ENCODE measurements around the gene GTPBP3.
"Not testable (repeated sequence)": the region's sequence is repeated elsewhere in the genome, so short reads cannot be mapped to it uniquely, and the experiment has no call there.

The GTPBP3 gene

DNA sequence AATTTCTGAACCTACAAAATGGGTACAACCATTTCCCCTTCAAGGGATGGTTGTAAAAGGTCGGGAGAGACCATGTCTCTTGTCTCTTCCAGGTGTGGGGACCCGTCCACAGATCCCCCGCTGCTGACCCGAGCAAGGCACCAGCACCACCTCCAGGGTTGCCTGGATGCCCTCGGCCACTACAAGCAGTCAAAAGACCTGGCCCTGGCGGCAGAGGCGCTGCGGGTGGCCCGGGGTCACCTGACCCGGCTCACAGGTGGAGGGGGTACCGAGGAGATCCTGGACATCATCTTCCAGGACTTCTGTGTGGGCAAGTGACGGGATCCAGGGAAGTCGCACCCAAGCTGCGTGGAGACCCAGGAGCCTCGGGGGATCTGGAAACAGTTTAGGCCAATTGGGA, 4.0 kb downstream of the GTPBP3 start:
- no peak for DNase-seq (ENCODE audit: low read depth in 2 of 2)

DNA sequence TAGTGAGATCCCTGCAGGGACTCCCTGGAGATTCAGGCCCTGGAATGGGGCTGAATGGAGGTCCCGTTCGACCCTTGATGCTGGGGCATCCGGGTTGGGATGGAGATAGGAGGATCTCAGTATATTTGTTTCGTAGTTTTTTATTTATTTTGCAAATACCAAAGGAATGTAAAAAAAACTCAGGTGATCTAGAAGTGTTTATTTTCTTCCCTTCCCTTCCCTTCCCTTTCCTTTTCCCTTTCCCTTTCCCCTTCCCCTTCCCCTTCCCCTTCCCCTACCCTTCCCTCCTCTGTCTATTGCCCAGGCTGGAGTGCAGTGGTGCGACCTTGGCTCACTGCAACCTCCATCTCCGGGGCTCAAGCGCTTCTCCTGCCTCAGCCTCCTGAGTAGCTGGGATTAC, 4.5 kb downstream of the GTPBP3 start:
- no peak for DNase-seq (ENCODE audit: low read depth in 2 of 2)

DNA sequence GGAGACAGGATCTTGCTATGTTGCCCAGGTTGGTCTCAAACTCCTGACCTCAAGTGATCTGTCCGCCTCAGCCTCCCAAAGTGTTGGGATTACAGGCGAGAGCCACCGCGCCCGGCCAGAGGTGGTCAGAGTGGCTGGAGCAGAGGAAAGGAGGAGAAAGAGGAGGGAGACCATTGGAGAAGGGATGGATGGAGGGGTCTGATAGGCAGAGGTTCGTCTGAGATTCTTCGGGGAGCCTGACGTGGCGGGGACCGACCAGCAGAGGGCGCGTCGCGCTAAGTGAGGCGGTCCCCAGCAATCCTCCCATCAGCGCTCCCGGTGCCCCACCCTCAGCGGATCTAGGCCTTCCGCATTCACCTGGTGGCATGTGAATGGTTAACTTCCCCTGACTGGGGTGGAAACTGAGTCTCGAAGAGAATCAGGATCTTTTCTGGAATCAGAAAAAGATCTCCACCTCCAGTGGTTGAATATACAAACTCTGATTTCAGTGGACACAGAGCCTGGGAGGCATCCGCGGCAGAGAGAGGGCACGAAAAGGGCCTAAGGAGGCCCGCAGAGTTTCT, 8.8 kb downstream of the GTPBP3 start:
- DNase-seq (ENCODE audit: low read depth in 2 of 2) = peak; percentile 41 to 75

DNA sequence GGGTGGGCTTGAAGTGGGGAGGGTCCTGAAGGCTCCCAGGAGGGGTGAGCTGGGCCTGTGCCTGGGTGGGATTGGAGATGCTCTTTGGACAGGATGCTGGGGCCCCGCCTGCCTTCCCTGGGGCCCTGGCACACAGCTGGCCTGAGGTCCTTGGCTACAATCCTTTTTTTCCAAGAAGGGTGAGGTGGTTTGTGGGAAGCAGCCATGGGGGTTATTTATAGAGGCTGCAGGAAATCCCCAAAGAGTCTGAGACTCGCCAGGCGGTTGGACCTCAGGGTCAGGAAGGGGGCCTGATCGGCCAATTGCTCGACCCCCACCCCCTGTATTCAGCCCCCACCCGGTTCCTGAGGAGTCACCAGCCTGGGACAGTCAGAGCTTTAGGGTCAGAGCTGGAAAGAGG, 10.0 kb downstream of the GTPBP3 start:
- no peak for DNase-seq (ENCODE audit: low read depth in 2 of 2)

DNA sequence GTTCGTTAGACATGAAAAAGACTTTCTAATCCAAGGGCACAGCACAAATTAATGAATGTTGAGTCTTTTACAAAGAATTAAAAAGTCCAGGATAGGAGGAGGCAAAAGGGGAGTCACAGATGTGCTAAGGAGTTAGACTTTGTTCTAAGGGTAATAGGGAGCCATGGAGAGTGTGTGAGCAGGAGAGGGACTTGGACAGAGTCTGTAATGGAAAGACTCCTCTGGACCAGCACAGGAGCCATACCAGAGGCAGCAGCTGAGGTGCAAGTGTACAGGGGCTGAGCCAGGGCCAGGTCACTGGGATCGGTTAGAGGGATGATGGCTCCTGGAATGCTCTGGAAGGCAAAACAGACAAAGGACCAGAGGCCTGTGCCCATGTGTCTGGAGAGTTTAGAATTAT, 10.5 kb downstream of the GTPBP3 start:
- DNase-seq (ENCODE audit: low read depth in 2 of 2) = no peak

DNA sequence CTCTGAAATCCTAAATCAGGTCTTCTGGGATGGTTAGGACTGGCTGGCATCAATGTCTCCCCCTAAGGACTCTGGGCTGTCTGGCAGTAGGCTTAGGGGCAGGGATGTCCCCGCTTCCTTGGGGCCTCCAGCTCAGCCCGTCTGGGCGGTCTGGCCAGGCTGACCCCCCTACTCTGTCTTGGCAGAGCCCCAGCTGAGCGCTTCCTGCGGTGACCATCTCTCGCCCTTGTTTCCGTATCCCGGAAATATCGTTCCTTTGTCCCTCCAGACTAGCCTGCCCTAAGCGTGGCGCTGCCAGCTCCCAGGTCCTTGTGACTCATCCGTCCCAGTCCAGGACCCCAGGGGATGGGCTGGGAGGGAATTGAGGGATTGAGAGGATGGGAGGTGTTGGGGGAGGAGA, 11.3 kb downstream of the GTPBP3 start:
- no peak for DNase-seq (ENCODE audit: low read depth in 2 of 2)

DNA sequence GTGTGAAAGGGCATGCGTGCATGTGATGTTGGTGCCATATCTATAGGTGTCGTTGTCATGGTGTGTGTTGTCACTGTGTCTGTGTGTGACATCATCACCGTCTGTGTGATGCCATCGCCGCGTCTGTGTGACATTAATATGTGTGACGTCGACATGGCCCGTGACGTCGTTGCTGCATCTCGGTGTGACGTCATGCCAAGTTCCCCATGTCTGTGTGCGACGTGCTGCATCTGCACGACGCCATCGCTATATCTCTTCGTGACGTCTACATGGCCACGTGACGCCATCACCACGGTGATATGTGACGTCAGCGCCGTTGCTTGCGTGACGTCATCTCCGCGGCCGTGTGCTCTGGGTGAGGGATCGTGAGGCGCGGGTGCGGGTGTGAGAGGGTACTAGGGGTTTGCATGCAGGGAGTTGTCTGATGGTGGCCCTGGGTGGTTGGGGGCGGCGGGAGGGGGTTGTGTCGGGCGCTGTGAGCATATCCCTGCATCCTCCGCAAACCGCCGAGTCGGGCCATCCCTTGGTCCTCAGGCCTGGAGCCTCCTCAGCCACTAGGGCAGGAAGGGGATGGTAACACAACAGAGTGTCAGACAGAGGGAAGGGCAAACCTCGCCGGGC, 14.6 kb downstream of the GTPBP3 start:
- no peak for DNase-seq (ENCODE audit: low read depth in 2 of 2)

DNA sequence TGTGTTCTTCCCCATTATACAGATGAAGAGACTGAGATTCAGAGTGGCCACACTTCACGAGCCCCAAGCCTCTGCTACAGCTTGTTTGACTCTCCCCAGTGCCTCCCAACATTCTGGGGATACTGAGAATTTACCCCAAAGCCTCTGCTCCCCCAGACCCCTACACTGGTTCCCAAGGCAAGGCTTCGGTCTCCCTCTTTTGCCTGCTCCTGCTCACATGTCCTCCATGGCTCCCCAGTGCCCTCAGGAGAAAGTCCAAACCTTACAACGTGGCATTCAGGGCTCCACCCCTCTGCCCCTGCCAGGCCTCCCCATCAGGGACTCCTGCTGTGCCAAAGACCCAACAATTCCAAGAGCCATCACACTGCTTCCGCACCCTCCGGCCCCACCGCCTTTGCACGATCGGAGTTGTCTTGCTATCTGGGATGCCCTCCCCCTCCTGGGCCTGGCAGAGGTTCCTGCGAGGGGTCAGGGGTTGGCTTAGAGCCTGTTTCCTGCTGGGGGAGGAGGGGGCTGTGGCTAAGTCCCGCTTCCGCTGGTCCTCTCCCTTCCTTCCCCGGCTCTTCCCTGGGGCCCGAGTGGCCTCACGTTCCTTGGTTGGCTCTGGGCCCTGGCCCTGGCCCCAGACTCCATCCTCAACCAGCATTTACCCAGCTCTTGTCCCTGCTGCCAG, 15.4 kb downstream of the GTPBP3 start:
- no peak for DNase-seq (ENCODE audit: low read depth in 2 of 2)

DNA sequence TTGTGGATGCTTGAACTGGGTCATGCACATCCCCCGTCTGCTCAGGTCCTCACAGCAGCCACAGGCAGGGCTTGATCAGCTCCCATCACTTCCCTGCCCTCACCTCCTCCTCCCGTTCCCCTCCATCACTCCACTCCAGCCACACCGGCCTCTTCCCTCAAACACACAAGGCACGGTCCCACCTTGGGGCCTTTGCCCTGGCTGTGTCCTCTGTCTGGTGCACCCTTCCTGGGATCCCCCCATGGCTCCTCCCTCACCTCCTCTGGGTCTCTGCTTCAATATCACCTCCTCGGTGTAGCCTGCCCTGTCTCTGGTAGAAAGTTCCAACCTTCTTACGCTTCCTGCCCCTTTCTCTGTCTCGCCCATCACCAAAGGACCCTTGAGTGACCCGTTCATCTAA, 16.0 kb downstream of the GTPBP3 start:
- DNase-seq (ENCODE audit: low read depth in 2 of 2) = no peak

DNA sequence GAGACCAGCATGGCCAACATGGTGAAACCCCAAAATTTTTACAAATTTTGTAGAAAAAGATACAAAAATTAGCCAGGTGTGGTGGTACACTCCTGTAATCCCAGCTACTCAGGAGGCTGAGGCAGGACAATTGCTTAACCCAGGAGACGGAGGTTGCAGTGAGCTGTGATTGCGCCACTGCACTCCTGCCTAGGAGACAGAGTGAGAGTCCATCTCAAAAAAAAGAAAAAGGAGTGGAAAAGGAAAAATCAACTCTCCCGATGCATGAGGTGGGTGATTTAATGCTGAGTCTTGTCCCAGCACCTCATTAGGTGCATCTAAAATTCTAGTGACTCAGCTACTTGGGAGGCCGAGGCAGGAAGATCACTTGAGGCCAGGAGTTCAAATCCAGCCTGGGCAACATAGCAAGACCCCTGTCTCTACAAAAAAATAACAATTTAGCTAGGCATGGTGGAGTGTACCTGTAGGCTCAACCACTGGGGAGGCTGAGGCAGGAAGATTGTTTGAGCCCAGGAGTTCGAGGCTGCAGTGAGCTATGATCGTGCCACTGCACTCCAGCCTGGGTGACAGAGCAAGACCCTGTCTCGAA, 19.8 kb downstream of the GTPBP3 start:
- DNase-seq (ENCODE audit: low read depth in 2 of 2) = no peak

DNA sequence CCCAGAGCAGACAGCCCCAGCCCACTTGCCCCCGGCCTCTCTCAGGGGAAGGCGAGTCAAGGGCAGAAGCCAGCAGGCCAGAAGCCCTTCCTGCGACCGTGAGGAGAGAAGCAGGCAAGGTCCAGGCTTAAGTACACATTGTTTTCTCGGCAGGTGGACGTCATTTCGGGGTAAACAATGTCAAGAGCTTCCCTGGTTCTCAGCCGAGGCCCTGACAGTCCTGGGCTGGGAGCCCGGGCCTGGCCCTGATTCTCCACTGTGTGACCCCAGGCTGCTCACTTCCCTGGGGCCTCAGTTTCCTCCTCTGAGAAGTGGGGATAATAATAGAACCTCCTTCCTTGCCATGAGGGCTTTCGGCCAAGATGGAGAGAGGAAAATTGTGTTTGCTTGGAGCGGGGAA, 20.4 kb downstream of the GTPBP3 start:
- DNase-seq (ENCODE audit: low read depth in 2 of 2) = no peak

DNA sequence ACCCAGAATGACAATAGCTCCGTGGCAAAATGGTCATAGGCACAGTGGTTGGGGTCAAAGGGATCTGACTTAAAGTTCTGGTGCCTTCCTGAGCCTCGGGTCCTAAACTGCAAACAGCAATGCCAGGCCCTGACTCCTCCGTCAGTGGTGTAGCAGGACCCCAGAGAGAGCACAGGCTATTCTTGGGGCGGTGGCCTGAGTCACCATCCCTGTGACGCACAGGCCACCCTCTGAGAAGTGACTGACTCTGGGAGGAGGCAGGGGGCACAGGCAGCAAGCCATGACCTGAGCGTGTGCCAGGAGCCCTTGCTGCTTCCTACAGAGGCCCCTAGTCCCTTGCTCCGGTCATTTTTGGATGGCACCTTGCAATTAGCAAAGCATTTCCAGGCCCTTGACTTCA, 21.0 kb downstream of the GTPBP3 start:
- no peak for DNase-seq (ENCODE audit: low read depth in 2 of 2)

DNA sequence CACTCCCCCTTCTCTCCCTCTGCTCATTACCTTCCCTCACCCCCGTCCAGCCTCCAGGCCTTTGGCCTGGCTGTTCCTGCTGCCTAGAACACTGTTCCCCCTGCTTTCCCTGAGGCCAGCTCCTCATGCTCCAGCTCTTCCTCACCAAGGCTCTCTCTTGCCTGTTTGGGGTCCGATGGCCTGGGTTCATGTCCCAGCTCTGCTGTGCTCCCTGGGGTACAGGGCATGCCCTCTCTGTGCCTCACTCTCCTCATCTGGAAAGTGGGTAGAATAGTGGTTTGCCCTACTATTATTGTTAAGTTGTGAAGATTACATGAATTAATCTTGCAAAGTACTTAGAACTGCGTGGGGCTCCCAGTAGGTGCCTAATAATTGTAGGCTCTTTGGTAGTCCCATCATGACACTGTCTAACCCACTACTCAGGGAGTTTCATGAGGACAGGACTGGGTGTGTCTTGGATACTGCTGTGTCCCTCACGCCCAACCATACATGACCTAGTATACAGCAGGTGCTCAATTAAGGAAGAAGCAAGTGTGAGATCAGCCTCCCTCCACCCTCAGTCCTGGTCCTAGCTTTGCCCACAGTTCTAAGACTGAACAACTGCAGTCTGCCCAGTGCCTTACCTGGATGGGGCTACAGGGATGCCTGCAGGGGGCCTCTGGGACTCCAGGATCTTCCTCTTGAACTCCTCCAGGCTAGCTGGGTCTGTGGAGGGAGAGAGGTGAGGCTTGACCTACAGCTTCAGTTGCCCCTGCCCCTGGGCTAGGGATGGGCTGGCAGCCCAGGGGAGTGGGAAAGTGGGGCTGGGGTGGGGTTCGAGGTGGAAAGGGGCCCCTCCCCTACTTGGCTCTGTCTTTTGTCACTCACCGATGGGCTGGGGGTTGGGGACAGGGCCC, 22.8 kb downstream of the GTPBP3 start:
- DNase-seq (ENCODE audit: low read depth in 2 of 2) = no peak

DNA sequence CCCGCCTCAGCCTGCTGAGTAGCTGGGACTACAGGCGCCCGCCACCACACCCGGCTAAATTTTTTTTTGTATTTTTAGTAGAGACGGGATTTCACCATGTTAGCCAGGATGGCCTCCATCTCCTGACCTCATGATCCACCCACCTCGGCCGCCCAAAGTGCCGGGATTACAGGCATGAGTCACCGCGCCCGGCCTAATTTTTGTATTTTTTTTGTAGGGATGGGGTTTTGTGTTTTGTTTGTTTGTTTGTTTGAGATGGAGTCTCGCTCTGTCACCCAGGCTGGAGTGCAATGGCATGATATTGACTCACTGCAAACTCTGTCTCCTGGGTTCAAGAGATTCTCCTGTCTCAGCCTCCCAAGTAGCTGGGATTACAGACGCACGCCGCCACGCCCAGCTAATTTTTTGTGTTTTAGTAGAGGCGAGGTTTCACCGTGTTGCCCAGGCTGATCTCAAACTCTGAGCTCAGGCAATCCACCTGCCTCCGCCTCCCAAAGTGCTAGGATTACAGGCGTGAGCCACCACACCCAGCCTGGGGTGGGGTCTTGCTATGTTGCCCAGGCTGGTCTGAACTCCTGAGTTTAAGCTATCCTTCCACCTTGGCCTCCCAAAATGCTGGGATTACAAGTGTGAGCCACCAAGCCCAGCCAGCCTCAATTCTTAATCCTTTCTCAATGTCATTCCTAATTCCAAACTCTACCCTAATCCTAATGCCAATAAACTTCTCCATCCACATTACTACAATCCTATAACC, 26.7 kb downstream of the GTPBP3 start:
- DNase-seq (ENCODE audit: low read depth in 2 of 2) = not testable (repeated sequence)

DNA sequence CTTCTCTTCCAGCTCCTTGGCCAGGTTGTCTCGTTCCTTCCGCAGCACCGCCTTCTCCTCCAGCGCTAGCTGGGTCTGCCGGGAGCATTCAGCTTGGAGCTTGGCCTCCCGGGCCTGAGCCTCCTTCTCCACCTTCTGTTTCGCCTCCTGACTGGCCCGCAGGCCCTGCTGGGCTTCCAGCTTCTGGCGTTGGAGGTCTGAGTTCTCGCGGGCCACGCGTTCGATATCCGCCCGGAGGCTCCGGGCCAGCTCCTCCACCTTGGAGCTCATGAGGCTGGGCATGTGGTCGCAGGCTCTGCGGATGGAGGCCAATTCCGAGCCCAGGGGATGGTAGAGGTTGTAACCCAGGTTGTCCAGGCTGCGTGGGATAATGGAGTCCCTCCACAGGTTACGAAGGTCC, 28.0 kb downstream of the GTPBP3 start:
- no peak for DNase-seq (ENCODE audit: low read depth in 2 of 2)

DNA sequence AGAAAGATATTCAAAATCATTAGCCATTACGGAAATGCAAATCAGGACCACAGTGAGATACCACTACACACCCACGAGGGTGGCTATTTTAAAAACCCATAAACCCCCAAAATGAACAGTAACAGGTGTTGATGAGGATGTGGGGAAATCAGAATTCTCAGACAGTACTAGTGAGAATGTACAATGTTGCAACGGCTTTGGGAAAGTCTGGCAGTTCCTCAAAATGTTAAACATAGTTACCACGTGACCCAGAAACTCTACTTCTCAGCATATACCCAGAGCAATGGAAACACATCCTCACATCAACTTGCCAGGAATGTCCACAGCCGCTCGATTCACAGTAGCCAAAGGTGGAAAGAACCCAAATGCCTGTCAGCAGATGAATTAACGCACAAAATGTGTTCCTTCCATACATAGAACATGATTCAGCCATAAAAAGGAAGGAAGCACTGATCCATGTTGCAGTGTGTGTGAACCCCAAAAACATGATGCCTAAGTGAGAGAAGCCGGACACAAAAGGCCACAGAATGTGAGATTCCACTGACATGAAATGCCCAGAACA, 32.8 kb downstream of the GTPBP3 start:
- no peak for DNase-seq (ENCODE audit: low read depth in 2 of 2)

DNA sequence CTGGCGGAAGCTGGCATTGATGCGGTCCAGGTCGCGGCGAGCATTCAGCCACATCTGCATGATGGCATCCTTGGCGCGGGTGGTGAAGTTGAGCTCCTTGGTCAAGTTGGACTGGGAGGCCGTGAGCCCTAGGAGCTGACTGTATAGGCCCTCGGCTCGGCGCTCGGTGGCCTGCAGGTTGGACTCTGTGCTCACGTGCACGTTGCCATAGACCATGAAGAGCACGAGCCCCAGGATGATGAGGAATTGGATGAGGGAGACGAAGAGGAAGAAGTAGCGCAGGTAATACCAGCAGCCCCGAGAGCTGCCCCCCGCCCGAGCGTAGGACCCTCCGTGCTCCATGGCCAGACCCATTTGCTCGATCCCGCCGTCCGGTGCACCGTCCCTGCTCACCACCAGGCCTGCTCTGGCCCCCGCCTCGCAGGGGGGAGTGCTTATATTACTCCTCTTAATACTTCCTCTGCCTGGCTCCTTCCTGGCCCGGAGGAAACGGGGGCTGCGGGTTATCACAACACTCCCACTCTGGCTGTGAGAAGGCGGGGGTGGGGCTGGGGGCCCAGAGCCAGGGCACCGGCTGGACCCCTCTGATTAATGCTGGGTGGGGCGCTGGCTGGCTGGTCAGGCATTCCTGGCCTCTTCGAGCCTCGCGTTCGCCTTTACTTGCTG, 39.7 kb downstream of the GTPBP3 start, which contains the start of gene PLVAP:
PLVAP (minus strand) TSS at position 408 of the 666 bp plus-strand sequence; CDS start at position 354, 54 bp downstream.
- no peak for DNase-seq (ENCODE audit: low read depth in 2 of 2)

DNA sequence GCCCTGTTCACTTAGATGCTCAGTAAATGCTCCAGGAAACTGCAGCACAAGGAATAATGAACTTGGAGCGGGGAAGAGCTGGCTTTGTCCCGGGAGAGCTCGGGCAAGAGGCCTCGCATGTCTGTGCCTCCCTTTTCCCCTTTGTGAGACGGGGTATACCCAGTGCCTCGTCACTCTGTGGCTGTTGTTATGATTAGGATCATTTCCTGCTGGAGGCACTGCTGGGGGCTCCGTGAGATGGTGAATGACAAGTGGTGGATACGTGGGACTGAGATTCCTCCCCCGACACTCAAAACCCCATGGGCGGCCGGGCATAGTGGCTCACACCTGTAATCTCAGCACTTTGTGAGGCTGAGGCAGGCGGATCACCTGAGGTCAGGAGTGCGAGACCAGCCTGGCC, 40.9 kb downstream of the GTPBP3 start:
- DNase-seq (ENCODE audit: low read depth in 2 of 2) = no peak

DNA sequence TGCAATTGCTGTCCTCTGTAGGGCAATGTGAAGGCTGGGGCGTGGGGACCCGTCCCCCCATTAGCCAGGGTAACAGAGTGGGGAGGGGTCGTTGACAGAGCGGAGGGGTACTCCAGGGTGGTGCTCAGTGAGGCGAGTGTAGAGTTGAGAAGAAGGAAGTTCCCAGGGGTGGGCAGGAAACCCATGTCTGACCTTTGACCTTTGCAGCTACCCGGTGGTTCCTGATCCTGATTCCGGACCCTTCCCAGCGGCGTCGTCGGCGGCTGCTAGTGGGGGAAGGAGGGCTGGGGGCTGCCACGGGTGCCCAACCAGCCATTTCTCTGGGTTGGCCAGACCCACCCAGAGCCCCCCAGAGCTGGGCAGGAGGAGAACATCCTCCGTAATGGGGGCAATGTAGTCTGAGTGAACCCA, 41.9 kb downstream of the GTPBP3 start:
- no peak for DNase-seq (ENCODE audit: low read depth in 2 of 2)

DNA sequence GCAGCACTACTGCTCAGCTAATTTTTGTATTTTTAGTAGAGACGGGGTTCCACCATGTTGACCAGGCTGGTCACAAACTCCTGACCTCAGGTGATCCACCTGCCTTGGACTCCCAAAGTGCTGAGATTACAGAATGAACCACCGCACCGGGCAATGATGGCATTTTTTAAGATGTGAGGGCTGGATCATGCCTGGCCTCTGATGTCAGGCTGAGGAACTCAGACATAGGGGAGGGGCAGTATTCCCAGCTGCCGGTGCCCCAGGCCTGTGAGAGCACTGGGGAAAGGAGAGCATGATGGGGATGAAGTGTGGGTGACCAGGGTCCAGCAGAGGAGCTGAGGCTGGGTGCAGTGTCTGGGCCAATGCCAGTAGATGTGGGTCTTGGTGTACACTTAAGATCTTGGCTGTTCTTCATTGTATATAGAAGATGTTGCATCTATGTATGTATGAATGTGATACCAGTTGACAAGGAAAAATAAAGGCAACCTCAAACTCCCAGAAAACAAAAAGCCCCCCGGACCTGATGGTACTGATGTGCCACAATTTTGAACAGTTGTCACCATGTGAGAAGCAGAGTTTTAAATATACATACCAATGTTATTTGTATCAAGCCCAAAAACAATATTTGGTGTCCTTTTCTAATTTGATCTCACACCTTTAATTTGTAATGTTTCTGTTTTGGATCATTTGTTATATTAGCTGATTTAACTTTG, 43.2 kb downstream of the GTPBP3 start:
- no peak for DNase-seq (ENCODE audit: low read depth in 2 of 2)
